Stimulated activated naive B cell treated with anti-CD40 and anti-IgM and Interleukin-4, amounts not matched to agents 10 μg/mL and 1 μg/mL and 100 μg/mL, for 72 hours (primary cell): Measurements from ENCODE around the gene KIR2DL1.
"Not testable (repeated sequence)": the region's sequence is repeated elsewhere in the genome, so short reads cannot be mapped to it uniquely, and the experiment has no call there.

Experiments used
- ATAC-seq, 2 donors: fragments of 150-1000 bp; cut with Tn5 transposase; replicated peaks; 2 replicates each; pipeline ENCODE4 v1.10.0; 2021; ENCODE audit warnings: moderate library complexity in 1 of 2
- DNase-seq: peaks from one replicate; pipeline ENCODE4 v3.0.0; 2021
- H3K27ac Mint-ChIP-seq: one replicate; pipeline ENCODE4 v1.8.0; 2022; ENCODE audit warnings: mild to moderate bottlenecking, mixed read lengths
- H3K27me3 Mint-ChIP-seq, 2 donors: one replicate each; pipeline ENCODE4 v1.8.0; 2022; ENCODE audit warnings: mixed read lengths in 2 of 2
- H3K36me3 Mint-ChIP-seq, 2 donors: one replicate each; pipeline ENCODE4 v1.8.0; 2022; ENCODE audit warnings: mixed read lengths in 2 of 2, mild to moderate bottlenecking in 1 of 2
- H3K4me1 Mint-ChIP-seq, 2 donors: one replicate each; pipeline ENCODE4 v1.8.0; 2022; ENCODE audit warnings: mixed read lengths in 2 of 2, mild to moderate bottlenecking in 1 of 2
- H3K4me3 Mint-ChIP-seq, 2 donors: one replicate each; pipeline ENCODE4 v1.8.0; 2022; ENCODE audit warnings: mild to moderate bottlenecking in 2 of 2, mixed read lengths in 2 of 2, moderate library complexity in 1 of 2
- H3K9me3 Mint-ChIP-seq, 2 donors: one replicate each; pipeline ENCODE4 v1.8.0; 2022; ENCODE audit warnings: mixed read lengths in 2 of 2, mild to moderate bottlenecking in 1 of 2

The KIR2DL1 gene

GRCh38 chr19:54824416-54824815, 54.8 kb downstream of the KIR2DL1 start:
- not testable (repeated sequence) for ATAC-seq, H3K9me3 Mint-ChIP-seq, H3K4me1 Mint-ChIP-seq, H3K27ac Mint-ChIP-seq, H3K36me3 Mint-ChIP-seq, DNase-seq, H3K4me3 Mint-ChIP-seq
- H3K27me3 Mint-ChIP-seq, result peaks cover 16 to 33% of the 10 kb centered on the region in 2 donors

- not testable (repeated sequence) for H3K27ac Mint-ChIP-seq, H3K4me1 Mint-ChIP-seq, H3K4me3 Mint-ChIP-seq, ATAC-seq, H3K9me3 Mint-ChIP-seq, DNase-seq, H3K36me3 Mint-ChIP-seq
- H3K27me3 Mint-ChIP-seq, result peaks cover 18 to 30% of the 10 kb centered on the region in 2 donors
Observed at GRCh38 chr19:54825326-54825725, 55.7 kb downstream of the KIR2DL1 start.

GRCh38 chr19:54828064-54828463, 58.5 kb downstream of the KIR2DL1 start:
- not testable (repeated sequence) for H3K4me1 Mint-ChIP-seq, H3K27ac Mint-ChIP-seq, DNase-seq, H3K9me3 Mint-ChIP-seq, H3K4me3 Mint-ChIP-seq, H3K36me3 Mint-ChIP-seq, ATAC-seq
- peaks cover 18 to 26% of the 10 kb centered on the region in 2 donors for H3K27me3 Mint-ChIP-seq

GRCh38 chr19:54832496-54832895, 62.9 kb downstream of the KIR2DL1 start, which contains the start of gene KIR2DS4:
TSS of gene KIR2DS4 (plus strand) at chr19:54832676.
- not testable (repeated sequence) for DNase-seq, H3K27ac Mint-ChIP-seq

More at GRCh38 chr19:54832496-54832895, 62.9 kb downstream of the KIR2DL1 start, which contains the start of gene KIR2DS4:
- H3K36me3 Mint-ChIP-seq, ATAC-seq, H3K4me1 Mint-ChIP-seq, H3K9me3 Mint-ChIP-seq, H3K4me3 Mint-ChIP-seq: not testable (repeated sequence)
- H3K27me3 Mint-ChIP-seq, result peaks cover 14 to 19% of the 10 kb centered on the region in 2 donors
